Measurements from ENCODE around the gene PHLDB2. TPM values are rescaled to one million over a fixed set of nuclear protein-coding genes. Genes with fewer than 3 reads are reported as not detected.

PHLDB2 gene
- total RNA-seq, 1 donor from 2014 or later: 43.5 TPM

DNA sequence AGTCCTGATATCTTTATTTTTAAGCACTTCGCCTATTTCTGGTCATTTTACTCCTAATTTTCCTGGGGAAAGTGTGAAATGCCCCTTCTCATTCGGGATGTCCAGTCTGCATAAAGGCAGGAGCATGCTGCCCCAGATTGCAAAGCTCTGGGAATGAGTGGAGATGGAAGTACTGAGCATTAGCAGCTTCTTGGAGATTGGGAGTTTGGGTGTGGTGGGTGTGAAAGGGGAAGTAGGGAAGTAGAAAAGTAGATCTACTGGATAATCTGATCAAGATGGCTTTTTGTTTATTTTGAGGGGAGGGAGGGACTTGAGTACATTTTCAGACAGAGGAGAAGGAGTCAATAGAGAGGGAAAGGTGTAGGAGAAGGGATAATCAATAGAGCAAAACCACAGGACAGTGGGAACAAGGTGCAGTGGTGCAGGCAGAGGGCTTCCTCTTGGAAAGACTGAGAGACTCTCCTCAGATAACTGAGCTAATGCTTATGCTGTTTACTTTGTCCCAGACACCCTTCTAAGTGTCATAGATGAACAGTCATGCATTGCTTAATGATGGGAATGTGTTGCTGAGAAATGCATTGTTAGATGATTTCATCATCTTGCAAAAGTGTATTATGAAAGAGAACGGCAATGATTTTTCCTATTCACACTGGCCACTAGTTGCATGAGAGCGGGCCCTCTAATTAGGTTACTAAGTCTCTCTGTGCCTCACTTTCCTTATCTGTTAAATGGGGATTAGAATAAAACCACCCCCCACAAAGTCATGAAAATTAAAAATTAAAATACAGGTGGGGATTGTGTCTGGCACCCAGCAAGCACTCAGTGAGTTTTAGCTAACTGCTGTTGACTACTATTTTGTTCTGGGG, 45.5 kb downstream of the PHLDB2 start:
- TF ChIP-seq CTCF (conservative IDR thresholded peaks at IDR 0.05): no peak
- Mint-ChIP-seq H3K4me3 (no peak overlapping the region), H3K27me3 (no peaks in the 10 kb centered on the region), H3K27ac (peak overlapping the region; percentile 51), H3K36me3 (peaks cover 22% of the 10 kb centered on the region), H3K4me1 (ENCODE audit: unreplicated experiment) (peaks cover 12% of the 10 kb centered on the region), H3K9me3 (peaks cover 13% of the 10 kb centered on the region)
- DNase-seq (ENCODE audit: extremely low spot score, unreplicated experiment): no peak

DNA sequence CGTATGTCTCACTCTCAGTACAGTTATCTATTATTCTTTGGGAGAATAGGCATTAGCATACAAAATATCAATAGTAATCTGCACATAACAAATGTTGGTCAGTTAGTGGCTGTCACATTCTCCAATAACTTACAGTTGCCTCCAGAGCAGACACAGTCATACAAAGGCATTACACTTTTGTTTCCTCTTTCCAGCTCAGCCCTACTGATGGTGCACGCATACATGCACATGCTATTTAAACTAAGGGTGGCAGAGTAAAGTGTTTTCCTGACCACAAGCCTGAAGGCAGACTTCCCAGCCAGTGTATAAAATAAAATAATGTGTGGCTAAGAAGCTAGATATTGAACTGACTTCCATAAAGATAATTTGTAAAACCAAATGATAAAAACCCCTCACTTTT, 47.6 kb downstream of the PHLDB2 start:
- Mint-ChIP-seq H3K36me3 (peaks cover 13% of the 10 kb centered on the region), H3K27me3 (no peaks in the 10 kb centered on the region), H3K9me3 (peaks cover 8% of the 10 kb centered on the region), H3K4me1 (ENCODE audit: unreplicated experiment) (peaks cover 25% of the 10 kb centered on the region), H3K4me3 (no peak overlapping the region), H3K27ac (no peak overlapping the region)
- no peak for DNase-seq (ENCODE audit: extremely low spot score, unreplicated experiment)
- no peak for TF ChIP-seq CTCF (conservative IDR thresholded peaks at IDR 0.05)

- peaks cover 8% of the 10 kb centered on the region for H3K9me3 Mint-ChIP-seq
- peaks cover 29% of the 10 kb centered on the region for H3K4me1 Mint-ChIP-seq (ENCODE audit: unreplicated experiment)
- H3K27me3 Mint-ChIP-seq: no peaks in the 10 kb centered on the region
- no peak for DNase-seq (ENCODE audit: extremely low spot score, unreplicated experiment)
- no peak for TF ChIP-seq CTCF (conservative IDR thresholded peaks at IDR 0.05)
- H3K36me3 Mint-ChIP-seq: peaks cover 13% of the 10 kb centered on the region
- H3K27ac Mint-ChIP-seq: no peak overlapping the region
- H3K4me3 Mint-ChIP-seq: no peak overlapping the region
These were observed 48.1 kb downstream of the PHLDB2 start for GRCh38 chr3:111907151-111907550.

DNA sequence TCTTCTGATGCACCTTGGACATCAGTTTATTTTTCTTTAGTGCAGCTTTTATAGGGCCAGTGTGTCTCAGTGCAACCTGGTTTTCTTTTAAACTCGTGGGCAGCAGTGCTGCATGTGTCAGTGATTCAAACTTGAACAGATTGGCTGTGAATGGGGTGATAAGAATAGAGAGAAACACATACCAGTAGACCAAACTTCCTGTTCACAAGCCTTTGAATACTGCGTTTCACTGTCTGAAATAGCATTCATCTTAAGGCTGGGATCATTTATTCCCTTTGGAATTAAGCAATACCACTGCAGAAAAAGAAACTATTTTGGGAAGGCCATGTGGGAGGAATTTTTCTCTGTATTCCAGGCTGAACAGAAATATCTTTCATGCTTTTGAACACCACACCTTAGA, 51.7 kb downstream of the PHLDB2 start:
- Mint-ChIP-seq H3K9me3 (no peaks in the 10 kb centered on the region), H3K27me3 (no peaks in the 10 kb centered on the region), H3K27ac (no peak overlapping the region), H3K4me3 (no peak overlapping the region), H3K4me1 (ENCODE audit: unreplicated experiment) (peaks cover 21% of the 10 kb centered on the region), H3K36me3 (peaks cover 11% of the 10 kb centered on the region)
- no peak for DNase-seq (ENCODE audit: extremely low spot score, unreplicated experiment)
- no peak for TF ChIP-seq CTCF (conservative IDR thresholded peaks at IDR 0.05)

DNA sequence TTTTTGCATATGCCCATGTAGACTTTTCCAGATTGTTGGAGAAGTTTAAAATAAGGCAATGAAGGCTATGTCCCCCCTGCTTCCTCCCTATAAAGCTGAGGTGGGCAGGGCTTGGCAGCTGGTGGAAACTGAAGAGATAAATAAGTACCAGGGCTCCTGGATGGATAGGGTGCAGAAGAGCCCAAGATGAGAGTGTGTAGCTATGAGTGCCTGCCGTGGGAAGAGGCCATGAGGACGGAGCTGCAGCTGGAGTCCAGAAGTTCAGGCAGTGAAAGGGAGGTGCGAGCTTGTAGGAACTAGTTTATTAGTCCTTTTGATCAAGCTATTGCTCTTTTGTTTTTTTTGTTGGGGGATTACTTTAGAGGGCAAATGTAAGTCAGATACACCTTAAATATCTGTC, 52.4 kb downstream of the PHLDB2 start:
- no peak overlapping the region for H3K27ac Mint-ChIP-seq
- TF ChIP-seq CTCF (conservative IDR thresholded peaks at IDR 0.05): no peak
- H3K9me3 Mint-ChIP-seq: no peaks in the 10 kb centered on the region
- DNase-seq (ENCODE audit: extremely low spot score, unreplicated experiment): no peak
- peaks cover 25% of the 10 kb centered on the region for H3K4me1 Mint-ChIP-seq (ENCODE audit: unreplicated experiment)
- no peaks in the 10 kb centered on the region for H3K27me3 Mint-ChIP-seq
- no peak overlapping the region for H3K4me3 Mint-ChIP-seq
- peaks cover 7% of the 10 kb centered on the region for H3K36me3 Mint-ChIP-seq

Data from type B pancreatic cell (in vitro differentiated cells).